K562 (cell line): ENCODE measurements around the gene PSMC1. TPM values are rescaled to one million over a fixed set of nuclear protein-coding genes. Genes with fewer than 3 reads are reported as not detected.

ENCODE experiments used
- ATAC-seq: fragments of 200-7000 bp; cut with Tn5 transposase; 3 replicates; pipeline ENCODE4 v1.9.1; 2020; ENCODE audit warnings: moderate library complexity
- BruUV-seq: library from RNA; stranded (reverse); fragments of 400-500 nt; replicated peaks from 2 replicates; lab custom pipeline; 2021; lab: Mats Ljungman, UMichigan
- CTCF ChIA-PET: fragments of 300-600 bp; formaldehyde crosslinking; extraction: SDS; loops from one replicate; lab custom pipeline; 2021; ENCODE audit warnings: low intra/inter-chr PET ratio; lab: Yijun Ruan, JAX
- POLR2A ChIA-PET: fragments of 300-600, 350-650 bp; sonication (Branson Sonifier 250); formaldehyde crosslinking; extraction: SDS; loops from one replicate; lab custom pipeline; 2021; ENCODE audit warnings: antibody characterized with exemption, inconsistent platforms; lab: Yijun Ruan, JAX
- DNase-seq, 4 experiments: peaks; one replicate each; pipeline versions ENCODE4 v3.0.0 to v3.0.0-alpha.2; 2011 to 2018; ENCODE audit warnings: low spot score in 3 of 4, mixed read lengths in 3 of 4; ENCODE audit errors: extremely low read depth in 1 of 4
- FAIRE-seq: peaks from 2 replicates; lab custom pipeline; 2011; peaks lifted over from hg19 to GRCh38; lab: Jason Lieb, UNC
- H2AFZ ChIP-seq: 2 replicates; pipeline ENCODE4 v1.6.0; 2011; ENCODE audit warnings: low read depth, low read length, control low read depth, inconsistent platforms
- H3K27ac ChIP-seq: fragments of 200-600 bp; 3 replicates; pipeline ENCODE4 v1.8.0; 2011; ENCODE audit warnings: low read depth, mild to moderate bottlenecking, control low read depth, inconsistent platforms, low read length, moderate library complexity, mixed read lengths; ENCODE audit errors: extremely low read depth
- H3K27me3 ChIP-seq, 2 experiments: fragments of 300-600 bp in 1 of 2; 2 replicates in 1 of 2; 3 replicates in 1 of 2; pipeline versions ENCODE4 v1.6.0 to v1.8.0; 2011; ENCODE audit warnings: inconsistent platforms in 2 of 2, low read length in 2 of 2, mild to moderate bottlenecking in 1 of 2, mixed read lengths in 1 of 2, moderate library complexity in 1 of 2; ENCODE audit not compliant: control insufficient read depth in 2 of 2, insufficient read depth in 2 of 2
- H3K36me3 ChIP-seq: fragments of 300-600 bp; 3 replicates; pipeline ENCODE4 v1.8.0; 2011; ENCODE audit warnings: mild to moderate bottlenecking, low read length, inconsistent platforms; ENCODE audit not compliant: control insufficient read depth, insufficient read depth
- H3K4me1 ChIP-seq, 2 experiments: fragments of 200-600 bp in 1 of 2; replicated peaks in 1 of 2; 2 replicates in 1 of 2; 3 replicates in 1 of 2; pipeline versions ENCODE4 v1.5.1 to v1.8.0; 2011; ENCODE audit warnings: inconsistent platforms in 2 of 2, low read length in 2 of 2, mild to moderate bottlenecking in 1 of 2, mixed read lengths in 1 of 2, moderate library complexity in 1 of 2; ENCODE audit not compliant: control insufficient read depth in 2 of 2, insufficient read depth in 2 of 2
- H3K4me2 ChIP-seq: 2 replicates; pipeline ENCODE4 v1.6.1; 2011; ENCODE audit warnings: low read length, control low read depth, inconsistent platforms, mixed read lengths; ENCODE audit not compliant: insufficient read depth
- H3K4me3 ChIP-seq: fragments of 200-600 bp; sonication (generic), shearing (Covaris generic); 2 replicates; pipeline ENCODE4 v1.5.1; 2016; ENCODE audit warnings: control low read depth, inconsistent platforms
- H3K79me2 ChIP-seq: fragments of 200-600 bp; 3 replicates; pipeline ENCODE4 v1.8.0; 2011; ENCODE audit warnings: low read length, inconsistent platforms; ENCODE audit not compliant: control insufficient read depth, insufficient read depth
- H3K9ac ChIP-seq, 2 experiments: 2 replicates each; pipeline versions ENCODE4 v1.6.0 to v1.6.1; 2011; ENCODE audit warnings: low read depth in 2 of 2, low read length in 2 of 2, control low read depth in 1 of 2, inconsistent platforms in 1 of 2, mild to moderate bottlenecking in 1 of 2, mixed read lengths in 1 of 2; ENCODE audit not compliant: insufficient read depth in 1 of 2
- H3K9me1 ChIP-seq: one replicate; pipeline ENCODE4 v1.6.0; 2011; ENCODE audit warnings: inconsistent platforms, mild to moderate bottlenecking, low read length, moderate library complexity; ENCODE audit not compliant: control insufficient read depth, insufficient read depth
- H3K9me3 ChIP-seq: replicated peaks from 2 replicates; pipeline ENCODE4 v1.5.1; 2011; ENCODE audit warnings: low read depth, low read length, inconsistent platforms; ENCODE audit not compliant: control insufficient read depth, insufficient read depth
- H4K20me1 ChIP-seq: replicated peaks from 2 replicates; pipeline ENCODE4 v1.6.1; 2011; ENCODE audit warnings: low read length, inconsistent platforms, mixed read lengths; ENCODE audit not compliant: control insufficient read depth, insufficient read depth
- FOSL1 ChIP-seq: fragments of 200-800 bp; sonication (Bioruptor generic); conservative IDR thresholded peaks from 2 replicates; pipeline ENCODE4 v1.6.1; 2016; ENCODE audit warnings: missing genetic modification characterization, missing compliant biosample characterization
- JUND ChIP-seq, 2 experiments: IDR thresholded peaks; 2 replicates in 1 of 2; 3 replicates in 1 of 2; pipeline ENCODE4 v1.6.1; 2011; ENCODE audit warnings: borderline replicate concordance in 2 of 2, low read depth in 2 of 2, low read length in 2 of 2, improper control_type of control experiment in 1 of 2, missing biosample characterization in 1 of 2, missing genetic modification characterization in 1 of 2, missing genetic modification reagents in 1 of 2
- NFIC ChIP-seq: fragments of 450-650 bp; IDR thresholded peaks from 2 replicates; pipeline ENCODE4 v1.6.1; 2017; ENCODE audit warnings: mild to moderate bottlenecking, inconsistent platforms
- PHF8 ChIP-seq: fragments of 200-600 bp; sonication (generic); IDR thresholded peaks from 2 replicates; pipeline ENCODE4 v1.6.1; 2012; ENCODE audit warnings: mixed run types, mild to moderate bottlenecking, inconsistent platforms, low read length, moderate library complexity, borderline replicate concordance
- ZNF512 ChIP-seq: IDR thresholded peaks from 2 replicates; pipeline ENCODE4 v1.6.1; 2016; ENCODE audit warnings: missing genetic modification characterization, missing compliant biosample characterization
- WGBS: fragments of 100-300 bp; shearing (Covaris generic); methylation state at CpG from one replicate; pipeline ENCODE4 v1.1.6; 2016; ENCODE audit warnings: low coverage, mixed read lengths; ENCODE audit not compliant: insufficient coverage; ENCODE audit errors: missing lambda C conversion rate; 5-methylcytosine and 5-hydroxymethylcytosine counted together
- in situ Hi-C: fragments of 300-500 bp; cut with MboI; formaldehyde crosslinking; loops from 4 replicates; pipeline ENCODE4 v1.15.0; 2018; ENCODE audit warnings: inconsistent platforms, mixed read lengths
- intact Hi-C: fragments of 100-400 bp; cut with micrococcal nuclease; formaldehyde crosslinking; loops from 2 replicates; pipeline ENCODE4 v1.14.2; 2022
- polyA plus RNA-seq, 8 experiments: library from polyadenylated mRNA; depleted of rRNA in 4 of 8; stranded (reverse) in 5 of 8; unstranded in 3 of 8; fragments of >200 nt; fragmentation: Nextera tagmentation in 2 of 8; fragmentation: Illumina TruSeq in 1 of 8; extraction: Ambion mirVana in 2 of 8; extraction: Trizol in 1 of 8; gene quantifications; 2 replicates each; pipeline versions ENCODE4 v1.2.1 to v1.2.3, GENCODE V29; 2011 to 2014; ENCODE audit warnings: inconsistent platforms in 1 of 8, missing spikeins in 1 of 8
- total RNA-seq, 7 experiments: library from RNA; depleted of rRNA in 6 of 7; stranded (reverse); fragments of >200 nt in 6 of 7; fragmentation: Illumina TruSeq in 2 of 7; extraction: Trizol in 2 of 7; gene quantifications; 2 replicates each; pipeline versions ENCODE4 v1.2.1 to v1.2.3, GENCODE V29; 2011 to 2021; ENCODE audit warnings: low replicate concordance in 1 of 7

The PSMC1 gene
- total and polyA plus RNA-seq, 9 of the 15 experiments (the other 6 are each of a cell fraction or from before 2014, with no cell fraction given), result 87.8 to 276 (median 165) TPM

GRCh38 chr14:90253826-90254225, 2.5 kb upstream of the PSMC1 start:
- no TSS peak for BruUV-seq
- FAIRE-seq (no peak), ATAC-seq (no peak), DNase-seq (no peak)
- Histone ChIP-seq H3K36me3 (peaks cover 12% of the 10 kb centered on the region; the same call in 2 of the 3 replicates), H3K27ac (no peak overlapping the region), H3K27me3 (peaks cover 0 to 5% of the 10 kb centered on the region in 2 experiments; a peak in 1 of 5 replicates), H3K4me2 (no peak overlapping the region), H3K4me3 (no peak overlapping the region), H4K20me1 (no peaks in the 10 kb centered on the region), H3K9me1 (no peaks in the 10 kb centered on the region), H2AFZ (no peak overlapping the region), H3K4me1 (peaks cover 0 to 3% of the 10 kb centered on the region in 2 experiments; a peak in 2 of 5 replicates), H3K79me2 (peaks cover 27% of the 10 kb centered on the region)
- ChIA-PET CTCF (no interaction called here), POLR2A (interaction anchor here (0.6 kb wide), 1 partner anchor 11 kb away, joined by 3 read pairs; no protein-coding TSS in a partner anchor)
- 21% methylated on average over 7 of the region's 8 CpGs for WGBS
- intact Hi-C loops, result no loop called here
- in situ Hi-C loops, result no loop called here
- TF ChIP-seq JUND (IDR thresholded peaks at IDR 0.05; ENCODE audit: borderline replicate concordance, low read depth, low read length), result peak; percentile 10; the same call in 1 of the 2 replicates
- TF ChIP-seq JUND (tag; IDR thresholded peaks at IDR 0.05; ENCODE audit: borderline replicate concordance, low read depth, low read length), result no peak
- TF ChIP-seq PHF8, result no peak
- 0 out of 2 replicates have a peak, but pooled peaks have one; percentile 25 for TF ChIP-seq FOSL1 (tag)
- TF ChIP-seq, all 486 proteins: peak for 2
- Histone ChIP-seq H3K9ac (no peak overlapping the region), H3K9me3 (no peaks in the 10 kb centered on the region; the same call in 1 of the 2 replicates)

- peak overlapping the region in 1 of 2 experiments; percentile 92; a peak in 1 of 4 replicates for H3K9ac ChIP-seq
- H3K4me2 ChIP-seq, result peak overlapping the region; percentile 85
- 85% methylated on average over 1 of the region's 1 CpG for WGBS
- BruUV-seq, result no TSS peak
- H3K27ac ChIP-seq, result peak overlapping the region; percentile 89; the same call in 2 of the 3 replicates
- ATAC-seq, result no peak
- H3K79me2 ChIP-seq, result peaks cover 32% of the 10 kb centered on the region
- peak overlapping the region; percentile 97 for H3K4me3 ChIP-seq
- intact Hi-C loops (no loop called here), in situ Hi-C loops (no loop called here)
- H4K20me1 ChIP-seq, result no peaks in the 10 kb centered on the region
- FAIRE-seq, result no peak
- H3K27me3 ChIP-seq, result peaks cover 0 to 5% of the 10 kb centered on the region in 2 experiments; a peak in 1 of 5 replicates
- no peaks in the 10 kb centered on the region for H3K9me1 ChIP-seq
- peaks cover 0 to 3% of the 10 kb centered on the region in 2 experiments; a peak in 2 of 5 replicates for H3K4me1 ChIP-seq
- no peak for DNase-seq
- peak overlapping the region; percentile 77 for H2AFZ ChIP-seq
- no peak for TF ChIP-seq NFIC
- peak; percentile 48; the same call in 1 of the 2 replicates for TF ChIP-seq ZNF512
- no peaks in the 10 kb centered on the region; the same call in 1 of the 2 replicates for H3K9me3 ChIP-seq
- ChIA-PET CTCF (no interaction called here), POLR2A (interaction anchor here (0.7 to 4.4 kb wide), 5 partner anchors 11 to 265 kb away, joined by 3 to 35 read pairs (median 4); no protein-coding TSS in a partner anchor)
- peaks cover 26% of the 10 kb centered on the region; the same call in 2 of the 3 replicates for H3K36me3 ChIP-seq
Observed at GRCh38 chr14:90255871-90256270, 482 bp upstream of the PSMC1 start.
